Endodermal cell (in vitro differentiated cells): ENCODE measurements around the gene ENPEP. TPM values are rescaled to one million over a fixed set of nuclear protein-coding genes. Genes with fewer than 3 reads are reported as not detected.

ENCODE experiments used
- DNase-seq: peaks from one replicate; pipeline ENCODE4 v3.0.0-alpha.2; 2017
- H3K27ac ChIP-seq: 2 replicates; pipeline ENCODE4 v1.5.1; 2013; ENCODE audit warnings: mild to moderate bottlenecking, low read depth, low read length, moderate library complexity
- H3K27me3 ChIP-seq: 2 replicates; pipeline ENCODE4 v1.6.1; 2013; ENCODE audit warnings: mild to moderate bottlenecking, low read length, moderate library complexity; ENCODE audit not compliant: insufficient read depth, control insufficient read depth, poor library complexity, severe bottlenecking
- H3K36me3 ChIP-seq: 2 replicates; pipeline ENCODE4 v1.7.0; 2013; ENCODE audit warnings: mild to moderate bottlenecking, low read length, moderate library complexity; ENCODE audit not compliant: control insufficient read depth, insufficient read depth
- H3K4me1 ChIP-seq: one replicate; pipeline ENCODE4 v1.7.0; 2013; ENCODE audit warnings: low read length; ENCODE audit not compliant: control insufficient read depth, insufficient read depth
- H3K4me3 ChIP-seq: 2 replicates; pipeline ENCODE4 v1.5.1; 2013; ENCODE audit warnings: mild to moderate bottlenecking, low read length, moderate library complexity
- H3K9ac ChIP-seq: 2 replicates; pipeline ENCODE4 v1.6.1; 2013; ENCODE audit warnings: mild to moderate bottlenecking, low read length, moderate library complexity; ENCODE audit not compliant: poor library complexity, severe bottlenecking; ENCODE audit errors: extremely low read depth
- H3K9me3 ChIP-seq: 2 replicates; pipeline ENCODE4 v1.6.1; 2013; ENCODE audit warnings: mild to moderate bottlenecking, low read length, moderate library complexity; ENCODE audit not compliant: control insufficient read depth
- H3K27ac Mint-ChIP-seq: 2 replicates; pipeline ENCODE4 v1.8.0; 2020; ENCODE audit warnings: mixed read lengths
- H3K27me3 Mint-ChIP-seq: 2 replicates; pipeline ENCODE4 v1.8.0; 2021; ENCODE audit warnings: mild to moderate bottlenecking, mixed read lengths; ENCODE audit not compliant: insufficient read depth
- H3K36me3 Mint-ChIP-seq: 2 replicates; pipeline ENCODE4 v1.8.0; 2020; ENCODE audit warnings: low read depth, mixed read lengths
- H3K4me1 Mint-ChIP-seq: 2 replicates; pipeline ENCODE4 v1.8.0; 2020; ENCODE audit warnings: mixed read lengths
- H3K4me3 Mint-ChIP-seq: 2 replicates; pipeline ENCODE4 v1.8.0; 2020; ENCODE audit warnings: mild to moderate bottlenecking, moderate library complexity, mixed read lengths
- H3K9me3 Mint-ChIP-seq: 2 replicates; pipeline ENCODE4 v1.8.0; 2020; ENCODE audit warnings: mild to moderate bottlenecking, mixed read lengths
- CTCF ChIP-seq: fragments of 200-600 bp; sonication (generic); conservative IDR thresholded peaks from 2 replicates; pipeline ENCODE4 v1.5.0; 2021; ENCODE audit warnings: antibody characterized with exemption, mild to moderate bottlenecking
- WGBS, 2 experiments: methylation state at CpG; one replicate each; pipeline versions ENCODE4 v1.1.5 to v1.1.7; 2013; ENCODE audit warnings: missing lambda C conversion rate in 2 of 2, mixed read lengths in 1 of 2; ENCODE audit not compliant: insufficient coverage in 1 of 2, insufficient read length in 1 of 2; 5-methylcytosine and 5-hydroxymethylcytosine counted together
- total RNA-seq, 2 donors: library from RNA; stranded (reverse); fragmentation: NEBNext Ultra II Directional in 1 of 2; extraction: Animal tissue kit (Norgen Biotek cat#: 25700) in 1 of 2; gene quantifications; 2 replicates in 1 of 2; 3 replicates in 1 of 2; pipeline ENCODE4 v1.2.1, GENCODE V29; 2021

The ENPEP gene
- total RNA-seq, 2 donors from 2014 or later, result 4.6 to 9.4 TPM

DNA sequence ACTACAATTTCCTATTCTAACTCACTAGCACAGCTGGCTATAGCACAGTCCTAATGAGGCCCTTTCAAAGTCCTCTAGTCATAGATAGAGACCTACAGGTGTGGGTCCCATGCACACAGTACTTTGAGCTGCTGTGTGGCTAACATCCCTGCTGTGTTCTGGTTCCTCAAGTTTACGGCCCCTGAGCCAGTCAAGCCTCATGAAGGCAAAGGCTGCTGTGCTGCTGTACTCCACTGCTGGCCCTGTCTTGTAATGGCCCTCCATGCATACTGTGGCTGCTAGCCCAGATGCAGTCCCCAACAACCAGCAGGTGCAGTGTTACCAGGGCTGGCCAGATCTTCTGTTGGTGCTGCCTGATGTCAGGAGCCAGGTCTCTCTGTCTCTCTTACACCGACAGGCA, 23.4 kb upstream of the ENPEP start:
- H3K27ac ChIP-seq, result no peak overlapping the region
- Mint-ChIP-seq H3K27ac (no peak overlapping the region), H3K4me1 (no peaks in the 10 kb centered on the region), H3K4me3 (no peak overlapping the region), H3K36me3 (no peaks in the 10 kb centered on the region), H3K27me3 (peaks cover 4% of the 10 kb centered on the region), H3K9me3 (no peaks in the 10 kb centered on the region)
- no peak overlapping the region for H3K9ac ChIP-seq
- H3K4me1 ChIP-seq, result no peaks in the 10 kb centered on the region
- H3K9me3 ChIP-seq, result peaks cover 8% of the 10 kb centered on the region
- DNase-seq, result peak; percentile 63
- TF ChIP-seq CTCF, result no peak
- no peaks in the 10 kb centered on the region for H3K36me3 ChIP-seq
- WGBS, 2 experiments, result 83 to 92% methylated on average over 2 of the region's 2 CpGs
- no peaks in the 10 kb centered on the region for H3K27me3 ChIP-seq
- no peak overlapping the region for H3K4me3 ChIP-seq

- Mint-ChIP-seq H3K4me1 (peaks cover 1% of the 10 kb centered on the region), H3K4me3 (no peak overlapping the region), H3K9me3 (no peaks in the 10 kb centered on the region), H3K27ac (no peak overlapping the region), H3K36me3 (no peaks in the 10 kb centered on the region), H3K27me3 (peaks cover 4% of the 10 kb centered on the region)
- Histone ChIP-seq H3K4me3 (no peak overlapping the region), H3K9ac (no peak overlapping the region), H3K9me3 (peaks cover 8% of the 10 kb centered on the region), H3K36me3 (no peaks in the 10 kb centered on the region), H3K4me1 (no peaks in the 10 kb centered on the region), H3K27me3 (no peaks in the 10 kb centered on the region), H3K27ac (no peak overlapping the region)
- 80% methylated on average over 2 of the region's 2 CpGs; no CpG with 5 or more reads in 1 of the 2 experiments for WGBS, 2 experiments
- no peak for TF ChIP-seq CTCF
- no peak for DNase-seq
These were observed 21.5 kb upstream of the ENPEP start for GRCh38 chr4:110454441-110454840.

GRCh38 chr4:110458494-110459266, 17.3 kb upstream of the ENPEP start:
- H3K4me3 ChIP-seq, result no peak overlapping the region
- H3K9me3 ChIP-seq, result peaks cover 8% of the 10 kb centered on the region
- Mint-ChIP-seq H3K4me3 (no peak overlapping the region), H3K4me1 (peaks cover 4% of the 10 kb centered on the region), H3K9me3 (no peaks in the 10 kb centered on the region), H3K27ac (no peak overlapping the region), H3K36me3 (no peaks in the 10 kb centered on the region), H3K27me3 (peaks cover 2% of the 10 kb centered on the region)
- no peaks in the 10 kb centered on the region for H3K27me3 ChIP-seq
- H3K36me3 ChIP-seq, result no peaks in the 10 kb centered on the region
- TF ChIP-seq CTCF, result no peak
- DNase-seq, result no peak
- no peaks in the 10 kb centered on the region for H3K4me1 ChIP-seq
- WGBS, 2 experiments, result 85% methylated on average over 2 to 3 of the region's 4 CpGs
- no peak overlapping the region for H3K9ac ChIP-seq
- H3K27ac ChIP-seq, result no peak overlapping the region
